Medulla oblongata (tissue), 1 donor: ENCODE results near the gene SCGB1D2.
"Not testable (repeated sequence)": the region's sequence is repeated elsewhere in the genome, so short reads cannot be mapped to it uniquely, and the experiment has no call there.

Source experiments
- DNase-seq: peaks from one replicate; pipeline ENCODE4 v3.0.0-alpha.2; 2015; ENCODE audit errors: extremely low spot score

Gene SCGB1D2, protein sequence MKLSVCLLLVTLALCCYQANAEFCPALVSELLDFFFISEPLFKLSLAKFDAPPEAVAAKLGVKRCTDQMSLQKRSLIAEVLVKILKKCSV

DNA sequence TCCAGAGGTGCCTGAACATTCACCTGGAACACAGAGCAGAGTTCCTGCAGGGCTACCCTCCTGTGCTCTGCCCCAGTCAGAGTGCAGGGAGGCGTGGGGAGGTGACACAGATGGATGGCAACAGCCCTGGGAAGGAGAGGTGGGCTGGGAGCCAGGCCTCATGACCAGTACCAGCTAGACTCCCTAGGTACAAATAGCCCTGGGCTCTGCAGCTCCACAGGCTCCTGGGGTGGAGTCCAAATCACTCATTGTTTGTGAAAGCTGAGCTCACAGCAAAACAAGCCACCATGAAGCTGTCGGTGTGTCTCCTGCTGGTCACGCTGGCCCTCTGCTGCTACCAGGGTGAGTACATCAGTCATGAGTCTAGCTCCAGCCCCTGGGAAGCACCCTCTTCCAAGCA lies at the start of gene SCGB1D2:
SCGB1D2 (plus strand) TSS at position 219 of the 400 bp plus-strand sequence; CDS start at position 288, 69 bp downstream.
- peak; percentile 34 for DNase-seq

DNA sequence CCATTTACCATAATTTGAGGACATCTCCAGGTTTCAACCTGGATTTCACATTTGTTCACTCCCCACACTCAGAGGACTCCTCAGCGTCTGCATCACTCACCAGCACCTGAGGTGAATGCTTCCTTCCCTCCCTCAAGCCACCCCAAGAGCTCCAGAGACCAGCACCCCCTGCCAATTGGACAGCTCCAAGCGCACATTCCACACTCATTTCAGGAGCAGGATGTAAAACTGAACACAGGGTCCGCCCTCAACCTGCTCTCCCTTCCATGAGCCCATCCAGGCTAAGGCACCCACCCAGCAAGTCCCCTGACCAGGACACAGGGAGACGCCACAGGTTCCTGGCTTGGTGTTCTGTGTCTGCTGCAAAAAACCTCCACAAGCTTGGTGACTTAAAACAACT lies 48.1 kb upstream of the SCGB1D2 start:
- no peak for DNase-seq

DNA sequence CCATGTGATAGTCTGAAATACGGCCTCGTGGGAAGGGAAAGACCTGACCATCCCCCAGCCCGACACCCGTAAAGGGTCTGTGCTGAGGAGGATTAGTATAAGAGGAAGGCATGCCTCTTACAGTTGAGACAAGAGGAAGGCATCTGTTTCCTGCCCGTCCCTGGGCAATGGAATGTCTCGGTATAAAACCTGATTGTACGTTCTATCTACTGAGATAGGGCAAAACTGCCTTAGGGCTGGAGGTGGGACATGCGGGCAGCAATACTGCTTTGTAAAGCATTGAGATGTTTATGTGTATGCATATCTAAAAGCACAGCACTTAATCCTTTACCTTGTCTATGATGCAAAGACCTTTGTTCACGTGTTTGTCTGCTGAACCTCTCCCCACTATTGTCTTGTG lies 47.0 kb upstream of the SCGB1D2 start:
- not testable (repeated sequence) for DNase-seq

DNA sequence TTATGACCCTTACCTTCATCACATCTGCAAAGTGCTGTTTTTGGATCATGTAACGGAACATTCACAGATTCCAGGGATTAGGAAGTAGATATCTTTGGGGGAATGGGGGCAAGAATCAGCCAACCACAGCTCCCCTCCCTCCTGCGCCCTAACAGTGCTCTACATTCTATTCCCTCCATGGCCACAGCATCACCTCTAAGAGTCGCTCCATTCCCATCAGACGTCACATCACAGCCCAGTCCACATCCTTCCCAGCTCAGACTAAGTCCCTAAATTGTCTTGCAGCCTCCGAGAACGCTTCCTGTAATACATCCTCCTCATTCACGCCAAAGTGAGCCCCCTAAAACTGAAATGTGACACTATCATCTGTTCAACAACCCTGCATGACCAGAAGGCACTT lies 46.1 kb upstream of the SCGB1D2 start:
- no peak for DNase-seq

DNA sequence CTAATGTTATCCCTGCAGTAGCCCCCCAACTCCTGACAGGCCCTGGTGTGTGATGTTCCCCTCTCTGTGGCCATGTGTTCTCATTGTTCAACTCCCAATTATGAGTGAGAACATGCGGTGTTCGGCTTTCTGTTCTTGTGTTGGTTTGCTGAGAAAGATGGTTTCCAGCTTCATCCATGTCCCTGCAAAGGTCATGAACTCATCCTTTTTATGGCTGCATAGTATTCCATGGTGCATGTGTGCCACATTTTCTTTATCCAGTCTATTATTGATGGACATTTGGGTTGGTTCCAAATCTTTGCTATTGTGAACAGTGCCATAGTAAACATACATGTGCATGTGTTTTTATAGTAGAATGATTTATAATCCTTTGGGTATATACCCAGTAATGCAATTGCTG lies 44.6 kb upstream of the SCGB1D2 start:
- not testable (repeated sequence) for DNase-seq

DNA sequence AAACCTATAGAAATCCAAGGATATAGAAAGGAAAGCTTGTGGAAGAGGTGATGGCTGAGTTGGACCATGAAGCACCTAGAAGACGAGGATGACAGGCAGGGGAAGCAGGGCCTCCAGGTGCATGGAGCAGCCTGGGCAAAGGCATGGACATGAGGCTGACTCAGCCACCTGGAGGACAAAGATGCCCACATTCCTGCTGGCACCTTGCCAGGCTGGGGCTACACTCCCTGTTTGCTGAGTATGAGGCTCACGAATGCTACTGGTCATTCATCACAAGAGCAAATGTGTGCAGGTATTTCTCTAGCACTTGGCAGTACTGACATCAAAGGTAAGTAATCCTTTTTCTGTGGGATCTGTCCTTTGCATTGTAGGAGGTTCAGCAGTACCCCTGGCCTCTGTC lies 40.7 kb upstream of the SCGB1D2 start:
- DNase-seq: no peak

DNA sequence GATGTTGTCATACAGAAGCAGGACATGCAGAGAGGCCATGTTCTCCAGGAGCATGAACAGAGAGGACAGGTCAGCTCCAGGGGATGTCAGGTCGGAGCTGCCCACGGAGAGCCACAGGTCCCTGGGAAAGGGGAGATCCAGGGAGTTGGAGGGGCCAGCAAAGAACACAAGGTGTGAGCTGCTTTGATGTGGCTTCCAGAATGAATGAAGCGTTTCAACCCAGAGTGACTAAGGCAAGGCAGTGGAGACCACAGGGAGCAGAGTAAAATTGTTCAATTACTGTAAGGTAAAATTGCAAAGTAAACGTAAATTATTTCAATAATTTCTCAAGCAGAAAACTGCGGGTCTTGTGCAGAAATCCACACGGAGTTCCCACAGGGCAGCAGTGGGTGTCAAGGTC lies 39.1 kb upstream of the SCGB1D2 start:
- DNase-seq: no peak

DNA sequence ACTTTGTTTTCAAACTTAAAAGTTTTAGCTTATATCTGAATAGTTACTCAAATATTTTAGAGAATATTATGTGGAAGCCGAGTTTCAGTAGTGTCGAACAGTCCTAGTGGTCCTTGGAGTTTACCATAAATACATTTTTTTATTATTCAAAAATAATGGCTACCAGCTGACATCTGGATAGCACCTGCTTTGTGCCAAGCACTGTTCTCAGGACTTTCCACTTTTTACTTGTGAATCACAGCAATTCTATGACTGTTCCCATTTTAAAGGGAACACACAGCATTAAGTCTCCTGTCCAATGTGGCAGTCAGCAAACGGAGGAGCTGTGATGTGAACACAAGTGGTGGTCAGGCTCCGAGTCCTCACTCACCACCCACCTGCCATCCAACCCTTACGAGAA lies 37.6 kb upstream of the SCGB1D2 start:
- DNase-seq: no peak

DNA sequence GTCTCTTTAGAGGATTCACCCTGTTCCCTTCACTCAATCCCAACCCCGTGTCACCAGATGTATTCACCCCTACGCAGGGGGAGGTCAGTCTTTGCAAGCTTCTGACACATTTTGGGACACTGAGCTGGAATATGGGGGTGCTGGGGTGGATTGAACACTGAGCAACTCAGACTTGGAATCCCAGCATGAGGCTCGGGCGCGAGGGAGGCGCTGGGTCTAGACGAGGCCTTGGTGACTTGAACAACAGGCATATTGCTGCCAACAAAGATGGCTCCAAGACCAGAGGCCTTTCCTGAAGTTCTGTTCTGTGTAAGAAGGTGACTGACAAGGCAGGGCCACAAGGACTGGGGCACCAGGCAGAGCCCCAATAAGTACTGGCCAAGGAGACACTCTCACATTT lies 36.6 kb upstream of the SCGB1D2 start:
- DNase-seq: no peak

DNA sequence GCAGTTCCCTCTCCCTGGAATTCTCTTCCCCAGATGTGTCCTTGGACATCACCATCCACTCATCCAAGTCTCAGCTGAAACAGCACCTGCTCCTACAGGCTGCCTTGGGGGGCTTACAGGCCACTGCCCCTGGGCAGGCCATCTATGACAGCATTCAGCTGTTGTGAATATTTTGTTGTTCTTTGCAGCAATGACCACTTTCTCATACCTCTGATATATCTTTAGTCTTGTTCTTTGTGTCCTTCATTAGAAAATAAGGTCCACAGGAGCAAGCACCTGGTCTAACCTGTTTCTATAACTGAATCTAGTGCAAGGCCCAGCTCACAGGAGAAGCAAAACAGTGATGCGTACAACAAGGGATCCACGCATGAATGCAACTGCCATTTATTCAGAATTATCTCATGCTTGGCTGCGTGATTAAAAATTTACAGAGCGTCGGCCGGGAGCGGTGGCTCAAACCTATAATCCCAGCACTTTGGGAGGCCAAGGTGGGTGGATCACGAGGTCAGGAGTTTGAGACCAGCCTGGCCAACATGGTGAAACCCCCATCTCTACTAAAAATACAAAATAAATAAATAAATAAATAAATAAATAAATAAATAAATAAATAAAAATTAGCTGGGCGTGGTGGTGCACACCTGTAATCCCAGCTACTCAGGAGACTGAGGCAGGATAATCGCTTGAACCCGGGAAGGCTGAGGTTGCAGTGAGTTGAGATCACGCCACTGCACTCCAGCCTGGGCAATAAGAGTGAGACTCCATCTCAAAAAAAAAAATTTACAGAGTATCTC lies 35.6 kb upstream of the SCGB1D2 start:
- DNase-seq: not testable (repeated sequence)

DNA sequence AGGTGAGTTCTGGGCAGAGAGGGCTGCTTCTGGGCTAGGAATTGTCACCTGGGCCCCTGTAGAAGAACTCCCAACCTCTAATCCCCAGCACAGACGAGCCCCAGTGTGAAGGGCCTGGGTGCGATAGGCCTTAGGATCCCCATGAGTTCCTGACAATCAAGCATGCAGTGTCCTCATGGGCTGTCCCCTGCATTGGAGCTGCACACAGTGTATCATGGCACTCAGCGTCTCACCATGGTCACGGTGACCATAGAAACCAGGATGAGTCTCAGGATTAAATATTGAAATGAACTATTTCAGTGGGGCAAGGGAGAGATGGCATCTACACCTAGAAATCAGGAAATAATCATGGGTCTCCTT lies 33.3 kb upstream of the SCGB1D2 start:
- no peak for DNase-seq

DNA sequence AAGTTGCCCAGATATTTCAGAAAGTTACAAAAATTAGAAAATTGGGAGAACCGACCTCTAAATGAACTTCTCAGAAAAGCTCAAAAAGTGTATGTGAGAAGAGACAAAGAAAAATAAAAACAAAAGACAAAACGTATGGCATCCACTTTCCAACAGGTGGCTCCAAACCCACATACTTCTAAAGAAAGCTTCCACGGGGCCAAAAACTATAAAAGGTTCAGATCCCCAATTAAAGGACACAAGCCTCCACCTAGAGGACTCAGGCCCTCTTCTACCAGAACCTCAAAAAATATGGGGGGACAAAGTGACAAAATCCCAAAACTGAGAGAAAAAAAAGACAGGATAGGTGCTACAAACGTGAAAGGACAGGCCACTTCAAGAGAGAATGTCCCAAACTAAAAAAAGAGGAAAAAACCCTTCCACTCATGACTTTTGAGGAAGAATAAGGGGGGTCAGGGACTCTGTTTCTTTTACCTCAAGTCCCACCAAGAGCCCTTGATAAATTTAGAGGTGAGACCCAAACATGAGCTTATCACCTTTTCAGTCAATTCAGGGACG lies 24.8 kb upstream of the SCGB1D2 start:
- no peak for DNase-seq

DNA sequence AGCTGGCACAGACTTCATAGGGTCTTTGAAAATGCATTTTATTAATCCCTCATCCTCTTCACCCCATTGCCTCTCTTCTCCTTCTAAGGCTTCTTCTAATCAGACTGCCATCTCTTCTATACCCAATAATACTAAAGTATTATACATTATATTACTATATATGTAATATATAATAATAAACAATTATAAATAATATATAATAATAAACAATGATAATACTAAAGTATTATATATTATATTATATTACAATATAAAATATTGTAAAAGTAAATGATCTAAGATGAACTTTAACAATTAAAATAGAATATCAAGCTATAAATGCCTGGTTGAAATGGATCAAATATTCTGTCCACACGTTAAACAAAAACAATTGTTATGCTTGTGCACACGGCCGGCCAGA lies 20.5 kb upstream of the SCGB1D2 start:
- DNase-seq: no peak

DNA sequence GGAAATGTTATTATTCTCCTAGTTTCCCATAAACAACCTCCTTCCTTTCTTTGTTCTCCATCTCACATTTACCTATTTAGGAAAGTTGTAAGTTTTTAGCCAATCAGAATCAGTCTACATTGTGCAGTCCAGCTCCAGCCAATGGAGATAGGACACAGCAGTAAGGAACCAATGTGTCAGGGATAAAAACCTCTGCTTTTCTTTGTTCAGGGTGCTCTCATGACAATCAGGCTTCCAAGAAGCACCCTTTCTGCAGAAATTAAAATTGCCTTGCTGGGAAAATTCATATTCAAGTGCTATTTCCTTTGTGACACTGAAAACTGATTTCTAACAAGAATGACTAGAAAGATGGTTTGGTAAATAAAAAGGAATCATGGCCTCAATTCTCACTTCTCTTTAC lies 18.9 kb upstream of the SCGB1D2 start:
- no peak for DNase-seq

DNA sequence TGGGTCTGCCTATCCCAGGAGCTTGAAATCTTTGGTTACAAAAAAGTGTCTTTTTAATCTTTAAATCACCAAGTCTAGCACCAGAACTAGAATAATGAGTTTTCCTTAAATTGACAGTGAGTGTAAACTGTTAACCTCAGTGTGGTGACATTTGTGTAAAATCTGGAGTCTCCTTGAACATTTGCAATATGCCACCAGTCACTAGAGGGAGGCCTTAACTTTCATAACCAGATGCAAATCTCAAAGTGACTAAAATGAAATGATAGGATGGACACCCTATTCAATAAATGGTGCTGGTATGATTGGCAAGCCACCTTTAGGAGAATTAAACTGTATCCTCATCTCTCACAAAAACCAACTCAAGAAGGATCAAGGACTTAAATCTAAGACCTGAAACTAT lies 8.3 kb upstream of the SCGB1D2 start:
- DNase-seq: no peak

DNA sequence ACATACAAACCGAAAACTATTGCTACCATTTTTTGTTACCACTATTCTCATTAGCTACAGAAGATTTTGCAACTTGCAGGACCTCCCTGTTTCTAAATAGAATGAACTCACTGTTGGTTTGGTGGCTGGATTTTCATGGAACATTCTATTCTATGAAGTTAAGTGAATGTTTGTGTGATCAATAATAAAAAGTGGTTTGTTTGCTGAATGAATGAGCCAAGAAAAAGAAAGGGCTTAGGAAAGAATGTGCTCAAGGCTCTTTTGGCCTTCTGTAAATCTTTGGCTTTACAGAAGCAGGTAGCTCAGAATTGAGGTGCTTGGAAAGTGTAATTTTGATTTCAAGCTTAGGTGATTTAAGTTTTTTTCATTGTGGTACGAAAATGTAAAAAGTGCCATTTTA lies 5.9 kb upstream of the SCGB1D2 start:
- no peak for DNase-seq

DNA sequence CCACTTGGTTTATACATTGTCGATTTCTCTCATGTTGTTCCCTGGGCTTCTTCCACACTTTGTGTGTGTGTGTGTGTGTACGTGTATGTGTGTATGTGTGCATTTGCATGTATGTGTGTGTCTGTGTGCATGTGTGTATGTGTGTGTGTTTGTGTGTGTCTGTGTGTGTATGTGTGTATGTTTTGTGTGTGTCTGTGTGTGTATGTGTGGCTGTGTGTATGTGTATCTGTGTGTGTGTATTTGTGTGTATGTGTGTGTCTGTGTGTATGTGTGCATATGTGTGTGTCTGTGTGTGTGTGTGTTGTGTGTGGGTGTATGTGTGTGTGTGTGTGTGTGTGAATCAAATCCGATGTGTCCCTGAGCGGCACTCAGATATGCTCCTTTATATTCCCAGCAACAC lies 4.5 kb upstream of the SCGB1D2 start:
- no peak for DNase-seq

DNA sequence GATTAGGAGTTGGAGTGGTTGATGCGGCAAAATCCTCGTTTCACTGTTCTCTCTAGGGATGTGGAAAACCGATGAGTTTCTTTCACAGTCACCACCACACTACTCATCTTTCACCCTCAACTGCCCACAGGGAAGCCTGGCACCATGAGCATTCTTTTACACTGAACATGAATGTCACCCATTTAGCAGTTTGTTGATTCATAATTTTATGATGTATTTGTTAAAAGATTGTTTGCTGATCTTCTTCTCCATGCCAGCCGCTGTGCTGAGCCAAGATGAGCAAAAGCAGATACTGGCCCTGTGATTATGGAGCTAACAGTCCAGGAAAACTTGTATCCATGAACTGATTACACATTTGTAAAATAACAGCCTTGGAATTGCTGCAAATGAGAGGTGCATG lies 3.9 kb upstream of the SCGB1D2 start:
- DNase-seq: no peak

DNA sequence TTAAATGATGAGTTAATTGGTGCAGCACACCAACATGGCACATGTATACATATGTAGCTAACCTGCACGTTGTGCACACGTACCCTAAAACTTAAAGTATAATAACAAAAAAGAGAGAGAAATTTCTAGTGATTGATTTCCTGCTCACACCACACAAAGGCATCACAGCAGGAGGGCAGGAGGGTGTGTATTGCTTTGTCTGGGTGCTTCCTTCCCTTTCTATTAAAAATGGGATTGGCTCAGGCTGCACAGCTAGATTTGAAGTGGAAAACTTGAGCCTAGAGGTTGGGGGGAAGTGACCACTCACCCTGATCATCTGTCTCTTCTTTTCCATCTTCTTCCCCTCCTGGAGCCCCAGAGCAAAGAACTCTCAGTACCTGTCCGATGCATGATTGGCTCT lies 944 bp upstream of the SCGB1D2 start:
- no peak for DNase-seq

DNA sequence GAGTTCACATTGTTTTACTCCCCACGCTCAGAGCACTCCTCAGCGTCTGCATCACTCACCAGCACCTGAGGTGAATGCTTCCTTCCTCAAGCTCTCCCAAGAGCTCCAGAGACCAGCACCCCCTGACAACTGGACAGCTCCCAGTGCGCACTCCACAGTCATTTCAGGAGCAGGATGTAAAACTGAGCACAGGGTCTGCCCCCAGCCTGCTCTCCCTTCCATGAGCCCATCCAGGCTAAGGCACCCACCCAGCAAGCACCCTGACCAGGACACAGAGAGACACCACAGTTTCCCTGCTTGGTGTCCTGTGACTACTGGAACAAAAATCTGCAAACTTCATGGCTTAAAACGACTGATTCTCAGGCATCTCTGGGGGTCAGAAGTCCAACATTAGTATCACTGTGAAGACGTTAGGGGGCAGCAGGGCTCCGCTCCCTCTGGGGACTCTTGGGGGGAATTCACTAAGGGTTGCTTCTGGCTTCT lies 3.3 kb downstream of the SCGB1D2 start:
- DNase-seq: no peak

DNA sequence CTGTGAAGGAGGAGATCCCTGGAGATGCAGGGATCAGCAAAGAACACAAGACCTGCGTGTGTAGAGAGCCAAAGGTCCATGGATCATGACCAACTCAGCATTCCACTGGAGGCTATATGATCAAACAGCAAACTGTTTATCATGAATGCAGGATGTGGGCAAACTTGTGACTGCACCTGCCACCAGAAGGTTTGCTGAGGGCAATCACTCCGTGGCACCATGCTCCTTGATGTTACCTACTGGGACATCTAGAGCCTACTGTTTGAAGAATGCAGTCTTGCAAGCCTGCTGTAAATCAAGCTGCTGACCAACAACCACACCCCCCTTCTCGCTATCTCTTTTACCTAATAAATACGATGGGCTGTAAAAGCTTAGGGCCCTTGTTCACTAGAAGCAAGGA lies 9.7 kb downstream of the SCGB1D2 start:
- DNase-seq: no peak

DNA sequence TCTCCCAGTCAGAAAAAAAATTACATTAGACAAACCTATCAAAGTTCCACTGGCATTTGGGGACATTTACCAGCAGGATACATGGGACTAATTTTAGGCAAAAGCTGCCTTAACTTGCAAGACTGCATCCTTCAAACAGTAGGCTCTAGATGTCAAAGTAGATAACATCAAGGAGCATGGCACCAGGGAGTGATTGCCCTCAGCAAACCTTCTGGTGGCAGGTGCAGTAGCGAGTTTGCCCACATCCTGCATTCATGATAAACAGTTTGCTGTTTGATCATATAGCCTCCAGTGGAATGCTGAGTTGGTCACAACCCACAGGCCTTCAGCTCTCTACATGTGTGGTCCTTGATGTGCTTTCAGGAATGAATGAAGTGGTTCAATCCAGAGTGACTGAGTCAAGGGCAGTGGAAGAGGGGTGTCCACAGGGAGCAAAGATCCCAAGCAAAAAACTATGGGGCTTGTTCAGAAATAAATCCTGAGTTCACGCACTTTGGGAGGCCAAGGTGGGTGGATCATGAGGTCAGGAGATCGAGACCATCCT lies 12.0 kb downstream of the SCGB1D2 start:
- DNase-seq: no peak

DNA sequence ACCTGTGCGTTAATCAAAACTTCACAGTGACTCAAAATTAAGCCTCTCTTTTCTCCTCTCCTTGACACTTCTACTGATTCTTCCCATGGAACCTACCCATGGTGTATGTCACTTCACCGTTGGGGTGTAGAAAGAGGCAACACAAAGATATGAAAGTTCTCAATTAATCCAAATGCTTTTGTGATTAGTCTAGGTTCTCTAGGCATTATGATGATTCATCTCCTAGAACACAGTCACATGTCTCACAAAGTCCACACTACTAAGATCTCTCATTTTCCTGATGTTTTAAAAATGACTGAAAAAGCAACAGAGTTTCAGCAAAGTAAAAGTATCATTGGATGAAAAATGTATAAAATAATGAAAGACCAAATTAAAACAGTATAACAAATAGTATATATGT lies 14.2 kb downstream of the SCGB1D2 start:
- no peak for DNase-seq
